T-helper 2 cell treated with Interferon-gamma antibody and Interleukin-4, amounts not matched to agents 100 ng/mL and 5 ng/mL, for 36 hours (primary cell): Measurements from ENCODE around the gene NDE1. TPM values are rescaled to one million over a fixed set of nuclear protein-coding genes. Genes with fewer than 3 reads are reported as not detected.
"Not testable (repeated sequence)": the region's sequence is repeated elsewhere in the genome, so short reads cannot be mapped to it uniquely, and the experiment has no call there.

Experiments used
- intact Hi-C: fragments of 100-400 bp; cut with micrococcal nuclease; formaldehyde crosslinking; loops from one replicate; pipeline ENCODE4 v1.15.1; 2023
- total RNA-seq: library from RNA; stranded (reverse); gene quantifications from 2 replicates; pipeline ENCODE4 v1.2.3, GENCODE V29; 2022

Gene NDE1
- total RNA-seq, 1 donor from 2014 or later = 107 TPM

DNA sequence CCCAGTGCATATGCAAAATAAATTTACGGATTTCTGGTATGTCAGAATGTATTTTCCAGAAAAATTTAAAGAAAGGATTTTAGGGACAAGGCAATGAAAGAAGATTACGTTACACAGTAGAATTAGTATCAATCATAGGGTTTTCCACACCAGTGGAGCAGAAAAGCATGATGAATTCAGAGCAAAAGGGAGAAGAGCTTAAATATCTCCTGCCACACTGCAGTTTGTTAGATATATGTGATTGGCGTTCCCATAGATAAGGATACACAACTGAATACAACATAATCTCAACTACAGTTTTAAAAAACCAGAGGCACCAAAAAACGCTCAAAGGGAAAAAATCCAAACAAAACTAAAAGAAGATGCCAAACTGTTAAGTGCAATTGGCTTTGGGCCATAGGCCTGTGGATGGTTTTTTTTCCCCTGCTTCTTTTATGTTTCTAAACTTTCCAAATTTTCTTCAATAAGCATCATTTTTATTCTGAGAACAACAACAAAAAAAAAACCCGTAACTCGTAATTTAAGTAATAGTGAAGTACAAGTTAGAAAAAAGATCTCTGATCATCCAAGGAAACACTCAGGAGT lies 29.3 kb upstream of the NDE1 start:
- intact Hi-C loops = no loop called here

DNA sequence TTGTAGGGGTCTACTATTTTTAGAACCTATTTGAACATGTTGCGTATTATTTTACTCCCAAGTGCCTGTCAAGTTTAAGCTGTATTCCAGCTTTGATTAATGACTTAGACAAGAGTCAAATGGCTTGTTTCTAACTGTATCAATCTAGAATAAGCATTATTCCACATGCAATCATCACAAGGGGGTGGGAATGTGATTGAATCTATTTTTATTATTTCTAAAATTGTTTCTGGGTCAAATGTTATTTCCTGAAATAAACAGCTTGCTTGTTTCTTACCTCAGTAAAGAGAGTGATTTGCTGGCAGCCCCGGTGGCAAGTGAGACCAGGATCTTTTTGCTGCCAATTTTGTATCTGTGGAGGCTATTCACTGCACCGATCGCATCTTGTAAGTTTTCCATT lies 28.6 kb upstream of the NDE1 start:
- intact Hi-C loops = no loop called here

DNA sequence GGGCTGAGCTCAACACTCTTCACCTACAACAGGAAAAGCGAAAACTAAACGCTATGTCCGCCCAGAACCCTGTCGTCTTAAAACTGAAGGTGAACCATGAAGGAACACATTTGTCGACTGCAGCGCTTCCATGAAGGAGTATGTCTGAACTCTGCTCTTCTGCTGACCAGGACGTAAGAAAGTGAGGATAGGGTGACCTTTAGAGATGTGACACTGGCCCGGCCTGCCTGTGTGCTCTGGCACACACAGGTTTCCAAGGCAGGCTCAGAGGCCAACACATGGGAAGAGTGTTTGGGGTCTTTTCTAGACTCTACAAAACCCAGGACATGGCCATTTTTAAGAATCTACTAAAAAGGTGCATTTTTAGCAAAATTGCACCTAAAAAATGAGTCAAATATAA lies 28.2 kb upstream of the NDE1 start:
- intact Hi-C loops = no loop called here

DNA sequence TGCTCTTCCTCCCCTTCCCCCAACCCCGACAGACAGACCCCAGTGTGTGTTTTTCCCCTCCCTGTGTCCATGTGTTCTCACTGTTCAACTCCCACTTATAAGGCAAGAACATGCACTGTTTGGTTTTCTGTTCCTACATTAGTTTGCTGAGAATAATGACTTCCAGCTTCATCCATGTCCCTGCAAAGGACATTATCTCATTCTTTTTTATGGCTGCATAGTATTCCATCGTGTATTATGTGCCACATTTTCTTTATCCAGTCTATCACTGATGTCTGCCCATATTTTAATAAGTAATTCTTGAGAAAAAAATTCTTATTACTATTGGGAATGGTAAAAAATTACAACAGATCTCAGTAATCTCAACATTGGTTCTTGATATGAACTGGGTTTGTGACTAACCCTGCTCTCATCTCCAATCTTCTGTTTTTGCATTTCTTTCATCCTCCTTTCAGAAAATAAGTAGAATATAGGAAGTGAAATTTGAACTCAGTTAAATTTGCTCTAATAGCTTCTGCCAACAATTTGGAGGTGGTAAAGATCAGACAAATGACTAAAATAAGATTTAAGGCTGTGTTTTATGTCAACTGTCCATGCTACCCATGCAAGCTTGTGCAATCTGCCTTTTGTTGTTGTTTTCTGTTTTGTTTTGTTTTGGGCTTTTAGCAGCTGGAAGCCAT lies 18.2 kb upstream of the NDE1 start:
- intact Hi-C loops = no loop called here

DNA sequence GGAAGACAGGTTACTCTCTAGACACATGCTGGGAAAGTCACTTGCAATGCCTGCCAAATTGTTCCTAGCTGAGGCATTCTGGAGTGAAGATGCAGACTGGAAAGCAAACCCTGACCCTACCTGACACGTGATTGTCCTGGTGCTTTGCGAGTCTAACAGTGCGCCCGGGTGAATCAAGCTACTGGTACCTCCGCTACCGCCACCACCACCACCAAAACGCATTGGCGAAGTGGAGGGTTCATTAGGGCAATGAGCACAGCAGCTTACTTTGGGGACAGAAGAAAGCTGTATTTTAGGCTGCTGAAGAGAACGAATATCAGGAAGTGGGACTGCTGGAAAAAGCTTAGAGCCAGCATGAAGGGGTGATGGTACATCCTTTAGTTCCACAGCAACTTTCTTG lies 14.1 kb upstream of the NDE1 start:
- intact Hi-C loops = no loop called here

DNA sequence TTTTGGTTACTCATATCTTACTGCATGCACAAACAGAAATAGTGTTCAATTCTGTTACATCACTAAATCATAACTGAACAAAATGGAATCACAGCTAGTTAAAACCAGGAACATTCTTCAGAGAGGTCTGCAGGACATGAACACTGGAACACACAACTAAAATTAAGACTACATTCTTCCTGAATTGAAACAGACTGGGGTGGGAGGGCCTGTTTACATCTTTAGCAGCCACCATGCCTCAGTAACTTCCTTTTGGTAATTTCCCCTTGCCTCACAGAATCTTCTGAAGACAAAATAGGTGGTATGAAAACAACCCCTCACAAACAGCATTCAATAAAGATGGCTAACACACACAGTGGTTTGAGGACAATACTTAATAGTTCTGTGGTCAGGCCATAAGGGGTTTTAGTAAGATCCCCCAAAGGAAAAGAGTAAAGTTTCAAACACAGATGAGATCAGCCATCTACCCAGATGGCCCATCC lies 13.6 kb upstream of the NDE1 start:
- intact Hi-C loops = no loop called here

DNA sequence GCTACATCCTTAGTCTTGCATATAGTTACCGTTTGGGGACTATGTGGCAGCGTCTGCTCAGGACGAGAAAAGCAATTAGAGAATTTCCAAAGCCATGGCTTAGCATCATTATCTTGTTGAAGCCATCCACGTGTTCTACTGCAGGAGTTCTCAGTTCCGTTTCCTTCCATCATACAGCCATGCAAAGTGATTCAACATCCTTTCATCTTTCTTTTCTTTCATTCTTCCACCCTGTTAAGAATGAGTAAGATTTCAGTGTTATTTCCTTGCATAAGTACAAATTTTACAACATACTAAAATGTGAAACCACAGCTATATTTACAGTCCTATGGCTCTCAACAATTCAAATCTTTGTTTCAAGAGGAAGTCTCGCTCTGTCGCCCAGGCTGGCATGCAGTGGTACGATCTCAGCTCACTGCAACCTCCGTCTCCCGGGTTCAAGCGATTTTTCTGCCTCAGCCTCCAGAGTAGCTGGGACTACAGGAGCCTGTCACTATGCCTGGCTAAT lies 10.9 kb upstream of the NDE1 start:
- intact Hi-C loops = no loop called here

DNA sequence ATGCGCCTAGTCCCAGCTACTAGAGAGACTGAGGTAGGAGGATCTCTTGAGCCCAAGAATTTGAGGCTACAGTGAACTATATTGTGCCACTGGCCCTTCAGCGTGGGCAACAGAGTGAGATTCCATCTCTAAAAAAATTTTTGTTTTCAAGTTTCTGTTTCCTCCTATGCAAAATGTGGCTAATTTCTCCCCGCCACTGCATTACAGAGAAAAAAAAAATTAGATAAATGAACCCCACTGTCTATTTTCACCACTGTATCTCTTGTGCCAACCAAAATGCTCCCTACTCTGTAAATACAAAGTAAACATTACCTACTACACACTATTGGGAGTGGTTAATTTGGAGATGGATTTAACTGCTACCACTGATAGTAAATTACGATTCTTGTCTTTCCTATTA lies 9.1 kb upstream of the NDE1 start:
- intact Hi-C loops = loop anchor here (5.0 kb wide), 2 partner anchors 321 to 1009 kb away; partner anchors contain the start of genes BFAR and PARN

DNA sequence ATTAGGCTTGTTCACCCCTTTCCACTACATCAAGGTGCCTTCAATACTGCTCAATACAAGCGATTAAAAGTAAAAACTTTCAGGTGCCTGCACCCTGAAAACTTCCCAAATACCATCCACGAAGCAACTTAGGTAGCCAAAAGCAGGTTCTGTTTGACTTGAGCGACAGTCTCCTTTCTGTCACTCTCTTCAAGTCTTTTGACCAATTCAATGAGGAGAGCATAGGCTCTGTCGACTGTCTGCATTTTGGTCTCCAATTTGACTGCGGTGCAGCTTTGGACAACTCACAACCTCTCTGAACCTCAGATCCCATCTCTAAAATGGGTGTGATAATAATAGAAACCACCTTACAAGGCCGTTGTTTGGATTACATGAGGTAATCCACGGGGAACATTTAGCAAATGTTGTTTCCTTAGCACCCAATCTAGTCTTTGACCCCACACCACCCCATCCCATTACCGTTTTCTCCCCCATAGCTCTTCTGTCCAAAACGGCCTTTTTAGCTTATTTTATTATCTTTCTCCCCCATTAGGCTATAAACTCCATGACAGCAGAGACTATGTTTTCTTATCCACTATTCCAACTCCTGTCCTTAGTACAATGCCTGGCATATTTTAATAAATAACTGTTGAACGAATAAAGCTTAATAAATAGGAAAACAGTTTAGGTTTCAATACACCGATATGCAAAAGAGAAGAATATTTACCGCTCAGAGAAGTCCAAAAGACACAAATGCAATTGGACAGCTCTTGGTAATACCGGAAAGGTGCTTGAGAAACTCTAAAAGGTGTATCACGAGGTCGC lies 8.1 kb upstream of the NDE1 start:
- intact Hi-C loops = loop anchor here (1.0 to 5.0 kb wide), 6 partner anchors 8 to 1010 kb away; partner anchors contain the start of genes BFAR, NDE1 and PARN

DNA sequence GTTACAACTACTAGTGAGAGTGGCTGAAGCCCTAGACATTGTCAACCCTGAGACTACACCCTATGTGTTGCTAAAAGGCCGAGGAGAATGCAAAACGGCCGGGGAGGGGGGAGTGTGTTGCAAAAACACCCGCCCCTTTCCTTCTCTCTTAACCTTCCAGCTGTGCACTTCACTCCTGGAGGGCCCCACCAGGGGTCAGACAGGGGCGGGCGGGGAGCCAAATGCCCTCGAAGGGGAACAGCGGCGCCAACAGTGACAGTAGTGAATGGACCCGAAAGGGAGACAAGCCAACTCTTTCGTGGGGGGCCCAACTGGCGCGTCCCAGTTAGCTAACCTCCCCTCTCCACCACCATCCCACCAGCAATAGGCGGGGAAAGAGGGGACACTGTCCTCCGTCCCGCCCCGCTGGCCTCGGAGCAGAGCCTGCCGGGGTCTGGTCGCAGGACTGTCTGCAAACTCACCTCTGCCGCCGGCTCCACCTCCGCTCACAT lies 7.4 kb upstream of the NDE1 start:
- intact Hi-C loops = loop anchor here (1.0 to 5.0 kb wide), 8 partner anchors 8 to 1010 kb away; partner anchors contain the start of genes BFAR, CEP20, NDE1 and PARN

DNA sequence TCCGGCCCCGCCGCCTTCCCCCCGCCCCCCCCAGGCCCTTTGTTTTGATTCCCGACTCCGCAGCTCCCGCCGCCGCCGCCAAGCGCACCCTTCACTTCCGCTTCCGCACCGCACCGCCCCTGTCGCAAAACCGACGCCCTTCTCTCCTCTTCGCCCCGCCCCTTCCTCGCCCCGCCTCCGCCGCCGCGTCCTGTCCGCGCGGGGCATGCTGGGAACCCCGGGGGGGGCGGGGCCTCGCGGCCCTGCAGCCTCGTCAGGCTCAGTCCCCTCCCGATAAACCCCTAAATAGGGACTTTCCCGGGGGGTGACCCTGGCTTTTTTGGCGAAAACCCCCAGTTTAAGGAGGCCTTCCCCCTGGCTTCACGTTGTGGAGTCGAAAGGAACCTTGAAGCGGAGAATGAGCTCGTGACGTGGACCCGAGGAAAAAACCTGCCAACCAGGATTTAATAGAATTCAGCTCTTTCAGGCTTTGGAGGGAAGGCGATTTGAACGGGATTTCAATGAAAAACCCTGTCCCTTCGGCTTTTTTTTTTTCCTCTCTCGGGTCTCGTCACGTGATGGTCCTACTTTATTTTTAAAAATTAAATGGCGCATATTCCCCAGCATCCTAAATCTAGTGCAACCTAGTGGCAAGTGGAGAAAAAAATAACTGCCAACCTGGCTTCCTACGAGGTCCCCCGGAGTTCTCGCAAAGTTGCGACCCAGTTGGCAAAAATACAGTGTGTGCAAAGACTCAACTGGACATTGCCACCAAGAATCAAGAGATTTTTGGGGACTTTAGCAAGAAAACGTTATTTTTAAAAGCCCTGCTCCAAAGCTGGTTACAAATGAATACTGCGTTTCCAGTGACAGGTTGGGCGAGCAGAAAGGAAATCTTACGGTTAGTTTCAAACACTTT lies 6.7 kb upstream of the NDE1 start, which contains the start of gene MARF1:
Gene MARF1 (minus strand): TSS at position 107 of the 898 bp plus-strand sequence. CDS start 3,921 bp downstream, outside the sequence.
- intact Hi-C loops = loop anchor here (1.0 to 5.0 kb wide), 6 partner anchors 30 to 1011 kb away; partner anchors contain the start of genes BFAR, CEP20 and PARN

DNA sequence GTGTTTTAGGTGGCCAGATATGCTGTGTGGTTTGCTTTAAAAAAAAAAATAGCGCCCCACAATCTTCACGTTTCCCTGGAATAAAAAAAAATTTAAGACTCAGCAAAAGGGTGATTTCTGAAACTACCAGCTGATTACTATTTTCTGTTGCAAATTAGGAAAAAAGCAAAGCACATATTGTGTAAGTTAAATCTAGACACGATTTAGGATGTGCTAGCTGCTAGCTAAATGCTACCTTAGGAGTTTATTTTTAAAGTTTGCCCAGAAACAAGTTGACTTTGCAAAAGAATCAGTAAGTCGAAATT lies 6.1 kb upstream of the NDE1 start:
- intact Hi-C loops = loop anchor here (1.0 to 5.0 kb wide), 6 partner anchors 29 to 1012 kb away; partner anchors contain the start of genes BFAR, CEP20 and PARN

DNA sequence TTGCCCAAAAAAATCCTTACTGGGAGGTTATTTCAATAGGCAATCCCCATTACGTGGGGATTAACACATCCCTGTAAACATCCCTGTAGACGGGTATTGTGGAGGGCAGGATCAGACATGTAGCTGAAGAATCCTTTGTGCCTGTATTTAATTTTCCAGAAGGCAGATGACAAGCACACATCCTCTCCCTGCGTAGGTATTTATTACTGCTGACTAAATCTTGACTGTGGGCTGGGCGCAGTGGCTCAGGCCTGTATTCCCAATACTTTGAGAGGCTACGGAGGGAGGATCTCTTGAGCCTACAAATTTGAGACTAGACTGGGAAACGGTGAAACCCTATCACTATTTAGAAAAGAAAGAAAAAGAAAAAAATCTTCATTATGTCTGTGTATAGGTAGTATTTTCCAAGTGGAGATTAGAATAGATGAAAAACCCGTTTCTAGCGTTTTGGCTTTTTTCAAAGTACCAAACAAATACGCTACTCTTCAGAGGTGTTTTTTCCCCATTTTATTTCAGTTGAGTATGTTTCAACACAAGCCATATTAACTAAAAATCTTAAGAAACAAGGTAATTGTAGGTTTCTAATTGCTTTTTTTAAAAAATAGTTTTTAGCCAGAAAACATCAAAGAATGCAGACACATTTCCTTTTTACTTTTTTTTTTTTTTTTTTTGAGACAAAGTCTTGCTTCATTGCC lies 5.6 kb upstream of the NDE1 start:
- intact Hi-C loops = loop anchor here (5.0 kb wide), 2 partner anchors 318 to 1012 kb away; partner anchors contain the start of genes BFAR and PARN

DNA sequence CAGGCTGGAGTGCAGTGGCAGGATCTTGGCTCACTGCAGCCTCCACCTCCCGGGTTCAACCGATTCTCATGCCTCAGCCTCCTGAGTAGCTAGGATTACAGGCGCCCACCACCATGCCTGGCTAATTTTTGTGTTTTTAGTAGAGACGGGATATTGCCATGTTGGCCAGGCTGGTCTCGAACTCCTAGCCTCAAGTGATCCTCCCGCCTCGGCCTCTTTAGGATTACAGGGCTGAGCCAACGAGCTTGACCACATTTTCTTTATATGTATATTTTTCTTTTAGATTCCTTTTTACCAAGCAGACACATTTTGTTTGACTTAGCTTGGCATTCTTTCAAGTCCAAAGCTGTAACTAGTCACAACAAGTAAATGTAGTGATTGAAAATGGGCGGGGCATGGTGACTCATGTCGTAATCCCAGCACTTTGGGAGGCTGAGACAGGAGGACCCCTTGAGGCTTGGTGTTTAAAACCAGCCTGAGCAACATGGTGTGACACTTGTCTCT lies 5.0 kb upstream of the NDE1 start:
- intact Hi-C loops = loop anchor here (5.0 kb wide), 2 partner anchors 317 to 1013 kb away; partner anchors contain the start of genes BFAR and PARN

DNA sequence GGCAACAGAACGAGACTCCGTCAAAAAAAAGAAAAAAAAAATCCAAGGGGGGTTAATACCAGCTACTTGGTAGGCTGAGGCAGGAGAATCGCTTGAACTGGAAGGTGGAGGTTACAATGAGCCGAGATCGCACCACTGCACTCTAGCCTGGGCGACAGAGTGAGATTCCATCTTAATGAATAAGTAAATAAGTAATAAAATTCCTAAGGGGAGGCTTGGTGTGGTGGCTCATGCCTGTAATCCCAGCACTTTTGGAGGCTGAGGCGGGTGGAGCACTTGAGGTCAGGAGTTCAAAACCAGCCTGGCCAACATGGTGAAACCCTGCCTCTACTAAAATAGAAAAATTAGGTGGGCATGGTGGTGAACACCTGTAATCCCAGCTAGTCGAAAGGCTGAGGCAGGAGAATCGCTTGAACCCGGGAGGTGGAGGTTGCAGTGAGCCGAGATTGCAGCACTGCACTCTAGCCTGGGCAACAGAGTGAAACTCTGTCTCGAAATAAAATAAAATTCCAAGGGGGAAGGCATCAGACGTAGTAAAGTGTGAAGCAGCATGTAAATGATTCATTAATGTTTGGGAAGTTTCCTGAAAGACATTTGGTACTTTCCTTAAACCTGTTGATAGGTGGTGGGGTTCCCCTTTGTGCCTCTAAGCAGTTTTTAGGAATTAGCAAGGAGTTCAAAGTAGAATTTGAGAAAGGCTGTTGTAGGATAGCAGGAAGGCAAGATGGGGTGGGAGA lies 3.3 kb upstream of the NDE1 start:
- intact Hi-C loops = not testable (repeated sequence)

DNA sequence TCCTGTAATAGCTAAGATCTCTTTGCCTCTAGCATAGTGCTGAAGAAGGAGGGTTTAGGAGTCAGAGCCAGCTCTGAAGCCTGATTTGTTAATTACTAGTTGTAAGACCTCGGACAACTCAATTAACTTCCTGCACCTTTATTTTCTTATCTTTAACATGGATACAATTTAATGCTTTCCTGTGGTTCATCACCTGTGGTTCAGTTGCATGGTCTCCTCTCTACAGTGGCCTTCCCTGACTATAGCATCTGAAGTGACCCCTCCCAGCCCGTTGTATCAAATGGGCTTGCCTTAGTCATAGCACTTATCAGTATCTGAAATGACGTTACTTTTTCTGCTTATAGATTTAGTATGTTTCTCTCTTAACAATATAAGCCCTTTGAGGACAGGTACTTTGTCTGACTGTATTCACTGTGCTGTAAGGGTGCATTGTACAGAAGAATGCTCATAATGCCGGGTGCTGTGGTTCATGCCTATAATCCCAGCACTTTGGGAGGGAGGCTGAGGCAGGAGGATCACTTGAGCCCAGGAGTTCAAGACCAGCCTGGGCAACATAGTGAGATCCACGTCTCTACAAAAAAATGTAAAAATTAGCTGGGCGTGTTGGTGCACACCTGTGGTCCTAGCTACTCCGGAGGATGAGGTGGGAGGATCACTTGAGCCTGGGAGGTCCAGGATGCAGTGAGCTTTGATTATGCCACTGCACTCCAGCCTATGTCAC lies 2.6 kb upstream of the NDE1 start:
- intact Hi-C loops = no loop called here

DNA sequence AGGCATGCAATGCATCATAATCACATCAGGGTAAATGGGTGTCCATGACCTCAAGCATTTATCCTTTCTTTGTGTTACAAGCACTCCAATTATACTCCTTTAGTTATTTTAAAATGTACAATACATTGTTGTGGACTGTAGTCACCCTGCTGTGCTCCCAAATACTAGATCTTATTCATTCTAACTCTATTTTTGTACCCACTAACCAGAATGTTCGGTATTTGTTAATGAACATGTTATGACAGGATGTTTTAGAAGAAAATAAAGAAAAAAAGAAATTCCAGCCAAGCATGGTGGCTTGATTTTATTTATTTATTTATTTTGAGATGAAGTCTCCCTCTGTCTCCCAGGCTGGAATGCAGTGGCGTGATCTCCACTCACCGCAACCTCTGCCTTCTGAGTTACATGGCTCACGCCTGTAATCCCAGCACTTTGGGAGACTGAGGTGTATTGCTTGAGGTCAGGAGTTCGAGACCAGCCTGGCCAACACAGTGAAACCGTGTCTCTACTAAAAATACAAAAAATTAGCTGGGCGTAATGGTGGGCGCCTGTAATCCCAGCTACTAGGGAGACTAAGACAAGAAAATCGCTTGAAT lies 1.8 kb upstream of the NDE1 start:
- intact Hi-C loops = no loop called here

DNA sequence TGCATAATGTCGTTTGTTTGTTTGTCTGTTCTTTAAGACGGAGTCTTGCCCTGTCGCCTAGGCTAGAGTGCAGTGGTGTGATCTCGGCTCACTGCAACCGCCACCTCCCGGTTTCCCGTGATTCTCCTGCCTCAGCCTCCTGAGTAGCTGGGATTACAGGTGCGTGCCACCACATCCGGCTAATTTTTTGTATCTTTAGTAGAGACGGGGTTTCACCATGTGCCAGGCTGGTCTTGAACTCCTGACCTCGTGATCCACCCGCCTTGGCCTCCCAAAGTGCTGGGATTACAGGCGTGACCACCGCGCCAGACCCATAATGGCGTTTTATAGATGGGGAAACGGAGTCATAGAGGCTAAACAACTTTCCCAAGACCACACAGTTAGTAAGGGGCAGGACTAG lies 734 bp upstream of the NDE1 start:
- intact Hi-C loops = not testable (repeated sequence)
